ENCODE results near the gene AP1S2.

Gene AP1S2

GRCh38 chrX:15781961-15782699 lies 72.5 kb downstream of the AP1S2 start:
- TF ChIP-seq, protein P1, sequence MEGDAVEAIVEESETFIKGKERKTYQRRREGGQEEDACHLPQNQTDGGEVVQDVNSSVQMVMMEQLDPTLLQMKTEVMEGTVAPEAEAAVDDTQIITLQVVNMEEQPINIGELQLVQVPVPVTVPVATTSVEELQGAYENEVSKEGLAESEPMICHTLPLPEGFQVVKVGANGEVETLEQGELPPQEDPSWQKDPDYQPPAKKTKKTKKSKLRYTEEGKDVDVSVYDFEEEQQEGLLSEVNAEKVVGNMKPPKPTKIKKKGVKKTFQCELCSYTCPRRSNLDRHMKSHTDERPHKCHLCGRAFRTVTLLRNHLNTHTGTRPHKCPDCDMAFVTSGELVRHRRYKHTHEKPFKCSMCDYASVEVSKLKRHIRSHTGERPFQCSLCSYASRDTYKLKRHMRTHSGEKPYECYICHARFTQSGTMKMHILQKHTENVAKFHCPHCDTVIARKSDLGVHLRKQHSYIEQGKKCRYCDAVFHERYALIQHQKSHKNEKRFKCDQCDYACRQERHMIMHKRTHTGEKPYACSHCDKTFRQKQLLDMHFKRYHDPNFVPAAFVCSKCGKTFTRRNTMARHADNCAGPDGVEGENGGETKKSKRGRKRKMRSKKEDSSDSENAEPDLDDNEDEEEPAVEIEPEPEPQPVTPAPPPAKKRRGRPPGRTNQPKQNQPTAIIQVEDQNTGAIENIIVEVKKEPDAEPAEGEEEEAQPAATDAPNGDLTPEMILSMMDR (IDR thresholded peaks at IDR 0.05; ENCODE audit: insufficient read depth, low read length, poor library complexity, severe bottlenecking): no peak
- TF ChIP-seq EZH2phosphoT487 (conservative IDR thresholded peaks at IDR 0.05; ENCODE audit: low read length): no peak
- no peaks in the 10 kb centered on the region for H3K9me3 ChIP-seq (ENCODE audit: insufficient read depth, low read length)
- H3K79me2 ChIP-seq (ENCODE audit: insufficient read depth, low read length): no peaks in the 10 kb centered on the region
- peak overlapping the region; percentile 32 for H3K4me3 ChIP-seq (ENCODE audit: insufficient read depth, low read length, poor library complexity, severe bottlenecking)
- H3K27ac ChIP-seq (ENCODE audit: low read depth, low read length): peak overlapping the region; percentile 64
- H3K4me2 ChIP-seq (ENCODE audit: low read depth, low read length, poor library complexity, severe bottlenecking): peak overlapping the region; percentile 70
- peak overlapping the region; percentile 36 for H3K9ac ChIP-seq (ENCODE audit: low read length)
- peak overlapping the region; percentile 98 for H2AFZ ChIP-seq (ENCODE audit: low read depth, low read length, severe bottlenecking)
- no peaks in the 10 kb centered on the region for H3K27me3 ChIP-seq (ENCODE audit: low read length)
- no peaks in the 10 kb centered on the region for H3K9me2 ChIP-seq (replicated peaks; ENCODE audit: insufficient read depth, low read length)
- no peaks in the 10 kb centered on the region for H4K20me1 ChIP-seq (ENCODE audit: low read depth, low read length)
- H3K36me3 ChIP-seq (ENCODE audit: low read length): no peaks in the 10 kb centered on the region
- no peaks in the 10 kb centered on the region for H3F3A ChIP-seq (ENCODE audit: insufficient read depth)
